ENCODE data around the gene M1AP. TPM values are rescaled to one million over a fixed set of nuclear protein-coding genes. Genes with fewer than 3 reads are reported as not detected.

The M1AP gene
- total and polyA plus RNA-seq, 9 of the 15 experiments (the other 6 are each of a cell fraction or from before 2014, with no cell fraction given): 0.06 to 0.33 (median 0.11) TPM; not detected in 4

DNA sequence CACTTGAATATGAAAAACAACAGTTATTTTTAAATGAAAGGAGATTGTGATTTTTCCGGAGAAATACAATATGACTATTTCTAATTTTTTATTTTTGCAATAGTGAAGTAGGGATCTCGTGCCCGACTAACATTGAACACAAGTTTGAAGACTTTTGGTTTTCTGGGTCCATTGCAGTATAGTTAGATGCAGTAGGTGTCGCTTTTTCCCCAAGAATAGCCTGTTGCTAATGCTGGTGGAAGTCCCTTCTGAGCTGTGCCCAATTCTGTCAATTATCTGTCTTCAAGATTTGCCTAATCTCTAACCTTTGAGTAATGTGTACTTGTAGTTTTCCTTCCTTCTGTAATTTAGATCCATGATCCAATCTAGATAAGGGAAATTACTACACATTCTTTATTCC, 42.4 kb upstream of the M1AP start (continued):
- TF ChIP-seq ZNF239 (CRISPR knock-in tag; IDR thresholded peaks at IDR 0.05): no peak
- no peak for TF ChIP-seq ZNF561 (CRISPR knock-in tag; conservative IDR thresholded peaks at IDR 0.05)
- no peak for TF ChIP-seq GABPB2 (CRISPR knock-in tag; conservative IDR thresholded peaks at IDR 0.05)
- no peak for TF ChIP-seq HNRNPL (IDR thresholded peaks at IDR 0.05; ENCODE audit: low read depth, low read length)
- no peak for TF ChIP-seq ZNF354B (CRISPR knock-in tag; IDR thresholded peaks at IDR 0.05)
- no peak for TF ChIP-seq ZNF324 (CRISPR knock-in tag; IDR thresholded peaks at IDR 0.05)
- no peak for TF ChIP-seq PHF21A (IDR thresholded peaks at IDR 0.05; ENCODE audit: borderline replicate concordance, low read depth)
- TF ChIP-seq CBFA2T2 (conservative IDR thresholded peaks at IDR 0.05): no peak
- no peak for TF ChIP-seq ZNF197 (CRISPR knock-in tag; IDR thresholded peaks at IDR 0.05; ENCODE audit: low read depth)
- TF ChIP-seq MAZ (CRISPR knock-in tag; conservative IDR thresholded peaks at IDR 0.05 in 1 of 2, IDR thresholded peaks at IDR 0.05 in 1 of 2): no peak
- no peak for TF ChIP-seq ZNF778 (CRISPR knock-in tag; IDR thresholded peaks at IDR 0.05)
- TF ChIP-seq, protein P1, sequence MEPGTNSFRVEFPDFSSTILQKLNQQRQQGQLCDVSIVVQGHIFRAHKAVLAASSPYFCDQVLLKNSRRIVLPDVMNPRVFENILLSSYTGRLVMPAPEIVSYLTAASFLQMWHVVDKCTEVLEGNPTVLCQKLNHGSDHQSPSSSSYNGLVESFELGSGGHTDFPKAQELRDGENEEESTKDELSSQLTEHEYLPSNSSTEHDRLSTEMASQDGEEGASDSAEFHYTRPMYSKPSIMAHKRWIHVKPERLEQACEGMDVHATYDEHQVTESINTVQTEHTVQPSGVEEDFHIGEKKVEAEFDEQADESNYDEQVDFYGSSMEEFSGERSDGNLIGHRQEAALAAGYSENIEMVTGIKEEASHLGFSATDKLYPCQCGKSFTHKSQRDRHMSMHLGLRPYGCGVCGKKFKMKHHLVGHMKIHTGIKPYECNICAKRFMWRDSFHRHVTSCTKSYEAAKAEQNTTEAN (CRISPR knock-in tag; IDR thresholded peaks at IDR 0.05): no peak
- no peak for TF ChIP-seq NCOA4 (IDR thresholded peaks at IDR 0.05; ENCODE audit: partially characterized antibody)
- no peak for TF ChIP-seq SLC30A9 (CRISPR knock-in tag; IDR thresholded peaks at IDR 0.05)
- TF ChIP-seq, protein P2, sequence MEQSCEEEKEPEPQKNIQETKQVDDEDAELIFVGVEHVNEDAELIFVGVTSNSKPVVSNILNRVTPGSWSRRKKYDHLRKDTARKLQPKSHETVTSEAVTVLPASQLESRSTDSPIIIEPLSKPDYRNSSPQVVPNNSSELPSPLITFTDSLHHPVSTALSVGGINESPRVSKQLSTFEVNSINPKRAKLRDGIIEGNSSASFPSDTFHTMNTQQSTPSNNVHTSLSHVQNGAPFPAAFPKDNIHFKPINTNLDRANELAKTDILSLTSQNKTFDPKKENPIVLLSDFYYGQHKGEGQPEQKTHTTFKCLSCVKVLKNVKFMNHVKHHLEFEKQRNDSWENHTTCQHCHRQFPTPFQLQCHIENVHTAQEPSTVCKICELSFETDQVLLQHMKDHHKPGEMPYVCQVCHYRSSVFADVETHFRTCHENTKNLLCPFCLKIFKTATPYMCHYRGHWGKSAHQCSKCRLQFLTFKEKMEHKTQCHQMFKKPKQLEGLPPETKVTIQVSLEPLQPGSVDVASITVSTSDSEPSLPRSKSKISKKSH (CRISPR knock-in tag; IDR thresholded peaks at IDR 0.05): no peak
- TF ChIP-seq STAT5B (CRISPR knock-in tag; IDR thresholded peaks at IDR 0.05): no peak
- no peak for TF ChIP-seq RFX5 (IDR thresholded peaks at IDR 0.05; ENCODE audit: low read depth, low read length)
- TF ChIP-seq THRAP3 (IDR thresholded peaks at IDR 0.05; ENCODE audit: borderline replicate concordance): no peak
- no peak for TF ChIP-seq ZNF12 (CRISPR knock-in tag; IDR thresholded peaks at IDR 0.05)
- no peak for TF ChIP-seq CREM (IDR thresholded peaks at IDR 0.05; ENCODE audit: low read depth)
- TF ChIP-seq FOXJ2 (tag; IDR thresholded peaks at IDR 0.05): no peak
- no peak for TF ChIP-seq NR2C2 (CRISPR knock-in tag; IDR thresholded peaks at IDR 0.05)
- TF ChIP-seq NR2C2 (tag; IDR thresholded peaks at IDR 0.05): no peak
- TF ChIP-seq PCBP1 (IDR thresholded peaks at IDR 0.05; ENCODE audit: low read depth, low read length, poor library complexity, severe bottlenecking): no peak
- peak; percentile 51; the same call in 1 of the 2 replicates for TF ChIP-seq STAG1 (CRISPR knock-in tag; IDR thresholded peaks at IDR 0.05; ENCODE audit: borderline replicate concordance)
- TF ChIP-seq, protein P3, sequence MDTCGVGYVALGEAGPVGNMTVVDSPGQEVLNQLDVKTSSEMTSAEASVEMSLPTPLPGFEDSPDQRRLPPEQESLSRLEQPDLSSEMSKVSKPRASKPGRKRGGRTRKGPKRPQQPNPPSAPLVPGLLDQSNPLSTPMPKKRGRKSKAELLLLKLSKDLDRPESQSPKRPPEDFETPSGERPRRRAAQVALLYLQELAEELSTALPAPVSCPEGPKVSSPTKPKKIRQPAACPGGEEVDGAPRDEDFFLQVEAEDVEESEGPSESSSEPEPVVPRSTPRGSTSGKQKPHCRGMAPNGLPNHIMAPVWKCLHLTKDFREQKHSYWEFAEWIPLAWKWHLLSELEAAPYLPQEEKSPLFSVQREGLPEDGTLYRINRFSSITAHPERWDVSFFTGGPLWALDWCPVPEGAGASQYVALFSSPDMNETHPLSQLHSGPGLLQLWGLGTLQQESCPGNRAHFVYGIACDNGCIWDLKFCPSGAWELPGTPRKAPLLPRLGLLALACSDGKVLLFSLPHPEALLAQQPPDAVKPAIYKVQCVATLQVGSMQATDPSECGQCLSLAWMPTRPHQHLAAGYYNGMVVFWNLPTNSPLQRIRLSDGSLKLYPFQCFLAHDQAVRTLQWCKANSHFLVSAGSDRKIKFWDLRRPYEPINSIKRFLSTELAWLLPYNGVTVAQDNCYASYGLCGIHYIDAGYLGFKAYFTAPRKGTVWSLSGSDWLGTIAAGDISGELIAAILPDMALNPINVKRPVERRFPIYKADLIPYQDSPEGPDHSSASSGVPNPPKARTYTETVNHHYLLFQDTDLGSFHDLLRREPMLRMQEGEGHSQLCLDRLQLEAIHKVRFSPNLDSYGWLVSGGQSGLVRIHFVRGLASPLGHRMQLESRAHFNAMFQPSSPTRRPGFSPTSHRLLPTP (IDR thresholded peaks at IDR 0.05; ENCODE audit: borderline replicate concordance, extremely low read depth, insufficient read length): no peak
